ENCODE data around the gene PCGF3.

DNA sequence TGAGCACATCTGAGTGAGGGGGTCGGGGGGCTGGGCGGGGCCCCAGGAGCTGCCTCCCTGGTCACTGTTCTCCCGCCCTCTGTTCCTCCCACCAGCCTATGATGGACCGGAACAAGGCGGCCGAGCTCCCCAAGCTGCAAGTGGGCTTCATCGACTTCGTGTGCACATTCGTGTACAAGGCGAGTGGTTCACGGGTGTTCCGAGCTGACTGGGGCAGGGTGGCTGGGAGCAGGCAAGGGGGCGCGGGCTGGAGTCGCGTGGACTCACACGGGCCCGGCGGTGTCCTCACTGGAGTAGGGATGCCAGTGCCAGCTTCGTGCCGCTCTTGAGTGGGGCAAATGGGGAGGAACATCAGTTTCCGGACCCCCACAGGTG is 39.2 kb upstream of the PCGF3 start:
- TF ChIP-seq, protein P1, sequence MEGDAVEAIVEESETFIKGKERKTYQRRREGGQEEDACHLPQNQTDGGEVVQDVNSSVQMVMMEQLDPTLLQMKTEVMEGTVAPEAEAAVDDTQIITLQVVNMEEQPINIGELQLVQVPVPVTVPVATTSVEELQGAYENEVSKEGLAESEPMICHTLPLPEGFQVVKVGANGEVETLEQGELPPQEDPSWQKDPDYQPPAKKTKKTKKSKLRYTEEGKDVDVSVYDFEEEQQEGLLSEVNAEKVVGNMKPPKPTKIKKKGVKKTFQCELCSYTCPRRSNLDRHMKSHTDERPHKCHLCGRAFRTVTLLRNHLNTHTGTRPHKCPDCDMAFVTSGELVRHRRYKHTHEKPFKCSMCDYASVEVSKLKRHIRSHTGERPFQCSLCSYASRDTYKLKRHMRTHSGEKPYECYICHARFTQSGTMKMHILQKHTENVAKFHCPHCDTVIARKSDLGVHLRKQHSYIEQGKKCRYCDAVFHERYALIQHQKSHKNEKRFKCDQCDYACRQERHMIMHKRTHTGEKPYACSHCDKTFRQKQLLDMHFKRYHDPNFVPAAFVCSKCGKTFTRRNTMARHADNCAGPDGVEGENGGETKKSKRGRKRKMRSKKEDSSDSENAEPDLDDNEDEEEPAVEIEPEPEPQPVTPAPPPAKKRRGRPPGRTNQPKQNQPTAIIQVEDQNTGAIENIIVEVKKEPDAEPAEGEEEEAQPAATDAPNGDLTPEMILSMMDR (conservative IDR thresholded peaks at IDR 0.05; ENCODE audit: low read length), result no peak
- no peak for TF ChIP-seq EZH2phosphoT487 (IDR thresholded peaks at IDR 0.05; ENCODE audit: borderline replicate concordance)

All from Loucy (cell line).